Endothelial cell of umbilical vein (primary cell): ENCODE results near the gene PDE4B. TPM values are rescaled to one million over a fixed set of nuclear protein-coding genes. Genes with fewer than 3 reads are reported as not detected.

Source experiments
- BruUV-seq: library from RNA; stranded (reverse); fragments of 400-500 nt; replicated peaks from 2 replicates; lab custom pipeline; 2021; lab: Mats Ljungman, UMichigan
- CTCF ChIA-PET: fragments of 300-600, 350-600 bp; sonication (Branson Sonifier 250); formaldehyde crosslinking; loops from one replicate; lab custom pipeline; 2021; ENCODE audit warnings: antibody characterized with exemption, inconsistent platforms; lab: Charles Lee
- POLR2A ChIA-PET: fragments of 300-600, 350-600 bp; sonication (Branson Sonifier 250); formaldehyde crosslinking; loops from one replicate; lab custom pipeline; 2021; ENCODE audit warnings: antibody characterized with exemption, inconsistent platforms; lab: Charles Lee
- DNase-seq: peaks from one replicate; pipeline ENCODE4 v3.0.0-alpha.2; 2011; ENCODE audit warnings: low read depth, low spot score
- FAIRE-seq: peaks from 2 replicates; lab custom pipeline; 2011; peaks lifted over from hg19 to GRCh38; lab: Jason Lieb, UNC
- H2AFZ ChIP-seq: 2 replicates; pipeline ENCODE4 v1.6.0; 2012; ENCODE audit warnings: low read depth, low read length, control low read depth, inconsistent platforms
- H3K27ac ChIP-seq: 2 replicates; pipeline ENCODE4 v1.5.1; 2011; ENCODE audit warnings: low read depth, mild to moderate bottlenecking, control low read depth, low read length, moderate library complexity; ENCODE audit not compliant: insufficient read depth
- H3K27me3 ChIP-seq, 2 experiments: 2 replicates each; pipeline versions ENCODE4 v1.6.0 to v1.6.1; 2011; ENCODE audit warnings: low read length in 2 of 2, mixed read lengths in 1 of 2; ENCODE audit not compliant: control insufficient read depth in 2 of 2, insufficient read depth in 2 of 2
- H3K36me3 ChIP-seq, 2 experiments: 2 replicates in 1 of 2; 3 replicates in 1 of 2; pipeline ENCODE4 v1.5.1; 2011; ENCODE audit warnings: low read length in 2 of 2, mild to moderate bottlenecking in 1 of 2, moderate library complexity in 1 of 2; ENCODE audit not compliant: control insufficient read depth in 2 of 2, insufficient read depth in 2 of 2; ENCODE audit errors: extremely low read depth in 1 of 2
- H3K4me1 ChIP-seq: 3 replicates; pipeline ENCODE4 v1.5.1; 2011; ENCODE audit warnings: mild to moderate bottlenecking, low read length; ENCODE audit not compliant: control insufficient read depth, insufficient read depth; ENCODE audit errors: extremely low read depth
- H3K4me2 ChIP-seq: 2 replicates; pipeline ENCODE4 v1.6.1; 2011; ENCODE audit warnings: low read length, control low read depth, mixed read lengths; ENCODE audit not compliant: insufficient read depth
- H3K4me3 ChIP-seq, 3 experiments: fragments of 200-600 bp in 1 of 3; sonication (generic), shearing (Covaris generic) in 1 of 3; replicated peaks in 1 of 3; 2 replicates each; pipeline ENCODE4 v1.5.1; 2011 to 2016; ENCODE audit warnings: control low read depth in 3 of 3, low read length in 3 of 3, mild to moderate bottlenecking in 2 of 3, inconsistent platforms in 1 of 3, low read depth in 1 of 3, moderate library complexity in 1 of 3; ENCODE audit not compliant: insufficient read depth in 1 of 3
- H3K79me2 ChIP-seq: 2 replicates; pipeline ENCODE4 v1.6.0; 2012; ENCODE audit warnings: low read length, inconsistent platforms; ENCODE audit not compliant: control insufficient read depth, insufficient read depth
- H3K9ac ChIP-seq: replicated peaks from 2 replicates; pipeline ENCODE3; 2011; ENCODE audit warnings: low read length, control low read depth; ENCODE audit not compliant: insufficient read depth; ENCODE audit errors: extremely low read depth
- H3K9me1 ChIP-seq: replicated peaks from 3 replicates; pipeline ENCODE4 v1.6.0; 2011; ENCODE audit warnings: mild to moderate bottlenecking, low read length; ENCODE audit not compliant: control insufficient read depth, insufficient read depth; ENCODE audit errors: extremely low read depth
- H3K9me3 ChIP-seq: replicated peaks from 2 replicates; pipeline ENCODE4 v1.5.1; 2012; ENCODE audit warnings: low read length, inconsistent platforms; ENCODE audit not compliant: control insufficient read depth, insufficient read depth
- H4K20me1 ChIP-seq: replicated peaks from 2 replicates; pipeline ENCODE3; 2011; ENCODE audit warnings: mild to moderate bottlenecking, low read length; ENCODE audit not compliant: control insufficient read depth, insufficient read depth; ENCODE audit errors: extremely low read depth
- EZH2 ChIP-seq: IDR thresholded peaks from 2 replicates; pipeline ENCODE4 v1.6.1; 2012; ENCODE audit warnings: borderline replicate concordance, low read depth, mild to moderate bottlenecking, moderate library complexity, low read length, inconsistent platforms; ENCODE audit not compliant: severe bottlenecking
- FOS ChIP-seq: IDR thresholded peaks from 2 replicates; pipeline ENCODE4 v1.6.1; 2011; ENCODE audit warnings: mild to moderate bottlenecking, low read length, moderate library complexity, borderline replicate concordance; ENCODE audit not compliant: insufficient read depth
- GATA2 ChIP-seq: IDR thresholded peaks from 2 replicates; pipeline ENCODE4 v1.7.0; 2011; ENCODE audit warnings: low read depth, mild to moderate bottlenecking, moderate library complexity, mixed read lengths, low read length; ENCODE audit not compliant: insufficient read length, insufficient read depth
- JUN ChIP-seq: IDR thresholded peaks from 2 replicates; pipeline ENCODE4 v1.6.1; 2011; ENCODE audit warnings: borderline replicate concordance, low read depth; ENCODE audit not compliant: insufficient read length, insufficient read depth
- MYC ChIP-seq: IDR thresholded peaks from one replicate; pipeline ENCODE4 v1.6.1; 2011; ENCODE audit warnings: mild to moderate bottlenecking, low read depth, low read length
- POLR2A ChIP-seq: IDR thresholded peaks from 2 replicates; pipeline ENCODE4 v1.6.1; 2012; ENCODE audit warnings: low read depth, mild to moderate bottlenecking, control low read depth, low read length
- POLR2AphosphoS5 ChIP-seq: IDR thresholded peaks from 2 replicates; pipeline ENCODE4 v1.6.1; 2012; ENCODE audit warnings: low read depth, mild to moderate bottlenecking, control low read depth, low read length, moderate library complexity; ENCODE audit not compliant: insufficient read depth
- dilution Hi-C: fragments of 300-500 bp; cut with MboI; formaldehyde crosslinking; loops from one replicate; pipeline ENCODE4 v1.15.0; 2019; ENCODE audit warnings: low sequenced_read_pairs; ENCODE audit not compliant: extremely low pct_ligation_motif_present
- intact Hi-C: fragments of 100-400 bp; cut with micrococcal nuclease; formaldehyde crosslinking; loops from one replicate; pipeline ENCODE4 v1.10.0; 2022
- polyA plus RNA-seq, 4 experiments: library from polyadenylated mRNA; depleted of rRNA in 3 of 4; stranded (reverse) in 3 of 4; unstranded in 1 of 4; fragments of >200 nt; gene quantifications; 2 replicates each; pipeline versions ENCODE4 v1.2.1 to v1.2.3, GENCODE V29; 2011 to 2012; ENCODE audit warnings: missing spikeins in 1 of 4
- total RNA-seq: library from RNA; stranded (reverse); gene quantifications from 2 replicates; pipeline ENCODE4 v1.2.3, GENCODE V29; 2021
- TF ChIP-seq, protein P1 (sequence below), 2 donors: IDR thresholded peaks; 1 replicate in 1 of 2; 2 replicates in 1 of 2; pipeline ENCODE4 v1.5.1; 2011; ENCODE audit warnings: low read length in 2 of 2, mild to moderate bottlenecking in 2 of 2, moderate library complexity in 2 of 2, control low read depth in 1 of 2, inconsistent platforms in 1 of 2, low read depth in 1 of 2; ENCODE audit not compliant: insufficient read depth in 1 of 2; ENCODE audit errors: extremely low read depth in 1 of 2
- TF ChIP-seq, protein P2 (sequence below): IDR thresholded peaks from 2 replicates; pipeline ENCODE4 v1.6.1; 2011; ENCODE audit not compliant: insufficient read depth, insufficient read length

Gene PDE4B
- total and polyA plus RNA-seq, 2 donors (not counting 3 experiments of a cell fraction or from before 2014, with no cell fraction given): 63.5 to 69.8 TPM

GRCh38 chr1:66413136-66413837 is 620.6 kb downstream of the PDE4B start:
- Histone ChIP-seq H3K27me3 (no peaks in the 10 kb centered on the region), H4K20me1 (no peaks in the 10 kb centered on the region), H3K79me2 (no peaks in the 10 kb centered on the region), H3K27ac (no peak overlapping the region), H3K9me1 (no peaks in the 10 kb centered on the region), H3K4me2 (no peak overlapping the region), H3K9me3 (no peaks in the 10 kb centered on the region), H3K36me3 (no peaks in the 10 kb centered on the region), H3K4me3 (no peak overlapping the region), H2AFZ (no peak overlapping the region), H3K4me1 (no peaks in the 10 kb centered on the region), H3K9ac (no peak overlapping the region)
- no TSS peak for BruUV-seq
- intact Hi-C loops (no loop called here), dilution Hi-C loops (no loop called here)
- POLR2A ChIA-PET: no interaction called here
- TF ChIP-seq MYC: no peak
- TF ChIP-seq POLR2AphosphoS5: no peak
- TF ChIP-seq FOS: no peak
- no peak for TF ChIP-seq GATA2
- TF ChIP-seq, protein P1, sequence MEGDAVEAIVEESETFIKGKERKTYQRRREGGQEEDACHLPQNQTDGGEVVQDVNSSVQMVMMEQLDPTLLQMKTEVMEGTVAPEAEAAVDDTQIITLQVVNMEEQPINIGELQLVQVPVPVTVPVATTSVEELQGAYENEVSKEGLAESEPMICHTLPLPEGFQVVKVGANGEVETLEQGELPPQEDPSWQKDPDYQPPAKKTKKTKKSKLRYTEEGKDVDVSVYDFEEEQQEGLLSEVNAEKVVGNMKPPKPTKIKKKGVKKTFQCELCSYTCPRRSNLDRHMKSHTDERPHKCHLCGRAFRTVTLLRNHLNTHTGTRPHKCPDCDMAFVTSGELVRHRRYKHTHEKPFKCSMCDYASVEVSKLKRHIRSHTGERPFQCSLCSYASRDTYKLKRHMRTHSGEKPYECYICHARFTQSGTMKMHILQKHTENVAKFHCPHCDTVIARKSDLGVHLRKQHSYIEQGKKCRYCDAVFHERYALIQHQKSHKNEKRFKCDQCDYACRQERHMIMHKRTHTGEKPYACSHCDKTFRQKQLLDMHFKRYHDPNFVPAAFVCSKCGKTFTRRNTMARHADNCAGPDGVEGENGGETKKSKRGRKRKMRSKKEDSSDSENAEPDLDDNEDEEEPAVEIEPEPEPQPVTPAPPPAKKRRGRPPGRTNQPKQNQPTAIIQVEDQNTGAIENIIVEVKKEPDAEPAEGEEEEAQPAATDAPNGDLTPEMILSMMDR (IDR thresholded peaks at IDR 0.05; ENCODE audit: extremely low read depth in 1 of 2, insufficient read depth in 1 of 2, low read depth in 1 of 2, low read length in 2 of 2): no peak
- TF ChIP-seq JUN: no peak
- TF ChIP-seq EZH2: no peak
- TF ChIP-seq, protein P2, sequence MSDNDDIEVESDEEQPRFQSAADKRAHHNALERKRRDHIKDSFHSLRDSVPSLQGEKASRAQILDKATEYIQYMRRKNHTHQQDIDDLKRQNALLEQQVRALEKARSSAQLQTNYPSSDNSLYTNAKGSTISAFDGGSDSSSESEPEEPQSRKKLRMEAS: no peak
- no peak for TF ChIP-seq POLR2A
- CTCF ChIA-PET: interaction anchor here (1.3 to 1.5 kb wide), 3 partner anchors 8 to 33 kb away, joined by 3 read pairs; no protein-coding TSS in a partner anchor
- FAIRE-seq (no peak), DNase-seq (no peak)
